H9 (cell line): ENCODE data around the gene FARS2. TPM values are rescaled to one million over a fixed set of nuclear protein-coding genes. Genes with fewer than 3 reads are reported as not detected.

Experiments
- DNase-seq: peaks from one replicate; pipeline ENCODE4 v3.0.0-alpha.2; 2017
- H2AFZ ChIP-seq: one replicate; pipeline ENCODE4 v1.6.1; 2013; ENCODE audit warnings: mild to moderate bottlenecking, low read length, control low read depth, moderate library complexity
- H2AK5ac ChIP-seq: 2 replicates; pipeline ENCODE4 v1.6.1; 2013; ENCODE audit warnings: low read length, control low read depth, mixed read lengths; ENCODE audit not compliant: insufficient read length
- H2BK120ac ChIP-seq: one replicate; pipeline ENCODE4 v1.6.1; 2013; ENCODE audit warnings: low read depth, mild to moderate bottlenecking, low read length, control low read depth, inconsistent platforms; ENCODE audit not compliant: poor library complexity, severe bottlenecking
- H2BK12ac ChIP-seq: 2 replicates; pipeline ENCODE4 v1.6.1; 2013; ENCODE audit warnings: low read length, control low read depth, mixed read lengths, low read depth; ENCODE audit not compliant: insufficient read length
- H2BK15ac ChIP-seq: 2 replicates; pipeline ENCODE4 v1.6.1; 2013; ENCODE audit warnings: low read depth, low read length, control low read depth
- H2BK20ac ChIP-seq: one replicate; pipeline ENCODE4 v1.6.1; 2013; ENCODE audit warnings: low read depth, mild to moderate bottlenecking, low read length, control low read depth, inconsistent platforms; ENCODE audit not compliant: poor library complexity, severe bottlenecking
- H2BK5ac ChIP-seq: 2 replicates; pipeline ENCODE4 v1.6.1; 2013; ENCODE audit warnings: low read length, control low read depth, mixed read lengths; ENCODE audit not compliant: insufficient read length
- H3K14ac ChIP-seq: 2 replicates; pipeline ENCODE4 v1.6.1; 2013; ENCODE audit warnings: low read length, control low read depth; ENCODE audit not compliant: insufficient read depth
- H3K18ac ChIP-seq: 2 replicates; pipeline ENCODE4 v1.6.1; 2013; ENCODE audit warnings: low read depth, mild to moderate bottlenecking, mixed read lengths, low read length, control low read depth; ENCODE audit not compliant: insufficient read length
- H3K23ac ChIP-seq: 2 replicates; pipeline ENCODE4 v1.6.1; 2013; ENCODE audit warnings: low read length, control low read depth, mixed read lengths, low read depth; ENCODE audit not compliant: insufficient read length
- H3K23me2 ChIP-seq: 2 replicates; pipeline ENCODE4 v1.6.1; 2013; ENCODE audit warnings: low read depth, mild to moderate bottlenecking, mixed read lengths, low read length, control low read depth; ENCODE audit not compliant: insufficient read length, poor library complexity, severe bottlenecking
- H3K27ac ChIP-seq: 2 replicates; pipeline ENCODE4 v1.5.1; 2013; ENCODE audit warnings: low read length, control low read depth, mixed read lengths, low read depth; ENCODE audit not compliant: insufficient read length
- H3K27me3 ChIP-seq: 2 replicates; pipeline ENCODE4 v1.6.1; 2013; ENCODE audit warnings: low read length, control low read depth, inconsistent platforms; ENCODE audit not compliant: insufficient read depth
- H3K4ac ChIP-seq: 2 replicates; pipeline ENCODE4 v1.6.1; 2013; ENCODE audit warnings: low read depth, mild to moderate bottlenecking, control low read depth, inconsistent platforms, low read length, moderate library complexity
- H3K4me1 ChIP-seq: 2 replicates; pipeline ENCODE4 v1.6.1; 2013; ENCODE audit warnings: low read length, control low read depth, inconsistent platforms; ENCODE audit not compliant: insufficient read depth
- H3K4me2 ChIP-seq: 2 replicates; pipeline ENCODE4 v1.6.1; 2013; ENCODE audit warnings: low read length, control low read depth, mixed read lengths; ENCODE audit not compliant: insufficient read length, insufficient read depth
- H3K56ac ChIP-seq: 2 replicates; pipeline ENCODE4 v1.6.1; 2013; ENCODE audit warnings: low read depth, mild to moderate bottlenecking, mixed read lengths, low read length, control low read depth; ENCODE audit not compliant: insufficient read length
- H3K79me1 ChIP-seq: 2 replicates; pipeline ENCODE4 v1.6.1; 2013; ENCODE audit warnings: low read depth, mild to moderate bottlenecking, moderate library complexity, low read length, control low read depth, inconsistent platforms; ENCODE audit not compliant: insufficient read depth, poor library complexity, severe bottlenecking
- H3K79me2 ChIP-seq: 2 replicates; pipeline ENCODE4 v1.6.1; 2013; ENCODE audit warnings: low read length, control low read depth, inconsistent platforms; ENCODE audit not compliant: insufficient read depth
- H3K9ac ChIP-seq: 2 replicates; pipeline ENCODE4 v1.6.1; 2013; ENCODE audit warnings: low read length, control low read depth, mixed read lengths; ENCODE audit not compliant: insufficient read length; ENCODE audit errors: extremely low read depth
- H3K9me3 ChIP-seq: one replicate; pipeline ENCODE4 v1.6.1; 2013; ENCODE audit warnings: low read depth, low read length, inconsistent platforms; ENCODE audit not compliant: control insufficient read depth
- H3T11ph ChIP-seq: one replicate; pipeline ENCODE4 v1.6.1; 2013; ENCODE audit warnings: mild to moderate bottlenecking, low read length, control low read depth, inconsistent platforms
- H4K20me1 ChIP-seq: one replicate; pipeline ENCODE4 v1.6.1; 2013; ENCODE audit not compliant: control insufficient read depth, insufficient read length, insufficient read depth
- H4K5ac ChIP-seq: 2 replicates; pipeline ENCODE4 v1.6.1; 2013; ENCODE audit warnings: low read depth, mild to moderate bottlenecking, mixed read lengths, low read length, control low read depth; ENCODE audit not compliant: insufficient read length
- H4K8ac ChIP-seq: replicated peaks from 2 replicates; pipeline ENCODE4 v1.6.1; 2013; ENCODE audit warnings: low read length, control low read depth, mixed read lengths, low read depth; ENCODE audit not compliant: insufficient read length
- H4K91ac ChIP-seq: 2 replicates; pipeline ENCODE4 v1.6.1; 2013; ENCODE audit warnings: low read depth, mild to moderate bottlenecking, moderate library complexity, mixed read lengths, low read length, control low read depth; ENCODE audit not compliant: insufficient read length
- H3K27ac Mint-ChIP-seq, 3 experiments: 2 replicates in 2 of 3; 3 replicates in 1 of 3; pipeline ENCODE4 v1.8.0; 2020 to 2021; ENCODE audit warnings: mixed read lengths in 3 of 3, mild to moderate bottlenecking in 1 of 3, moderate library complexity in 1 of 3
- H3K27me3 Mint-ChIP-seq: 2 replicates; pipeline ENCODE4 v1.8.0; 2021; ENCODE audit warnings: low read depth, mild to moderate bottlenecking, moderate library complexity, mixed read lengths
- H3K36me3 Mint-ChIP-seq, 3 experiments: 2 replicates in 2 of 3; 3 replicates in 1 of 3; pipeline ENCODE4 v1.8.0; 2020 to 2021; ENCODE audit warnings: low read depth in 3 of 3, mixed read lengths in 3 of 3; ENCODE audit not compliant: insufficient read depth in 1 of 3
- H3K4me1 Mint-ChIP-seq, 2 experiments: 2 replicates each; pipeline ENCODE4 v1.8.0; 2020; ENCODE audit warnings: mixed read lengths in 2 of 2
- H3K4me3 Mint-ChIP-seq, 2 experiments: 2 replicates in 1 of 2; 3 replicates in 1 of 2; pipeline ENCODE4 v1.8.0; 2020 to 2021; ENCODE audit warnings: mild to moderate bottlenecking in 2 of 2, mixed read lengths in 2 of 2, moderate library complexity in 1 of 2
- H3K9me3 Mint-ChIP-seq, 2 experiments: 2 replicates in 1 of 2; 3 replicates in 1 of 2; pipeline ENCODE4 v1.8.0; 2020; ENCODE audit warnings: mild to moderate bottlenecking in 2 of 2, mixed read lengths in 2 of 2, moderate library complexity in 1 of 2
- CTCF ChIP-seq: fragments of 200-600 bp; sonication (generic); conservative IDR thresholded peaks from 3 replicates; pipeline ENCODE4 v1.8.0; 2021; ENCODE audit warnings: antibody characterized with exemption, mild to moderate bottlenecking
- WGBS: extraction: QIAGEN DNeasy Blood & Tissue Kit; methylation state at CpG from one replicate; pipeline ENCODE4 v1.1.7; 2013; ENCODE audit warnings: missing lambda C conversion rate, low lambda C conversion rate, mixed read lengths; ENCODE audit not compliant: insufficient read length; ENCODE audit errors: extremely low coverage; 5-methylcytosine and 5-hydroxymethylcytosine counted together
- total RNA-seq: library from RNA; stranded (reverse); gene quantifications from 2 replicates; pipeline ENCODE4 v1.2.1, GENCODE V29; 2021

FARS2 gene
- total RNA-seq, 1 experiment from 2014 or later, result 8.5 TPM

- H3K4me3 Mint-ChIP-seq, result no peak overlapping the region
- TF ChIP-seq CTCF, result no peak
- Histone ChIP-seq H2BK20ac (no peak overlapping the region), H4K8ac (no peak overlapping the region), H2AK5ac (no peak overlapping the region), H4K20me1 (no peaks in the 10 kb centered on the region), H3K27ac (no peak overlapping the region), H2BK12ac (no peak overlapping the region), H3K79me2 (peaks cover 2% of the 10 kb centered on the region; the same call in 1 of the 2 replicates), H3K27me3 (no peaks in the 10 kb centered on the region), H2BK5ac (no peak overlapping the region), H3K18ac (no peak overlapping the region), H3T11ph (no peak overlapping the region), H3K9ac (no peak overlapping the region), H3K23ac (no peak overlapping the region), H3K4me1 (0 out of 2 replicates have a peak, but pooled peaks cover 2% of the 10 kb centered on the region), H3K56ac (no peak overlapping the region), H4K5ac (no peak overlapping the region), H3K23me2 (no peaks in the 10 kb centered on the region), H2AFZ (no peak overlapping the region), H3K9me3 (no peaks in the 10 kb centered on the region), H2BK120ac (no peak overlapping the region), H3K14ac (no peak overlapping the region; the same call in 1 of the 2 replicates), H3K4me2 (no peak overlapping the region), H4K91ac (no peak overlapping the region), H3K79me1 (peaks cover 2% of the 10 kb centered on the region), H2BK15ac (no peak overlapping the region), H3K4ac (no peak overlapping the region)
- peak overlapping the region in 1 of 3 experiments; percentile 76; a peak in 1 of 7 replicates for H3K27ac Mint-ChIP-seq
- H3K4me1 Mint-ChIP-seq, result peaks cover 6 to 11% of the 10 kb centered on the region in 2 experiments
- WGBS, result no CpG with 5 or more reads among the region's 7 CpGs
- DNase-seq, result no peak
- H3K27me3 Mint-ChIP-seq, result no peaks in the 10 kb centered on the region
- H3K9me3 Mint-ChIP-seq, result no peaks in the 10 kb centered on the region
- no peaks in the 10 kb centered on the region for H3K36me3 Mint-ChIP-seq
Observed at GRCh38 chr6:5286780-5287179, 25.5 kb downstream of the FARS2 start.
